Measurements from ENCODE around the gene OPN3. TPM values are rescaled to one million over a fixed set of nuclear protein-coding genes. Genes with fewer than 3 reads are reported as not detected.
A peak's percentile ranks its signal among the peaks of the same experiment; 100 is the strongest.

Gene OPN3
- polyA plus RNA-seq, 6 donors from 2014 or later = 137 to 271 (median 167) TPM

- H3K9me3 Mint-ChIP-seq = peaks cover 0 to 3% (median 0%) of the 10 kb centered on the region in 7 donors
- H3K4me3 Mint-ChIP-seq = no peak overlapping the region
- peaks cover 31 to 51% (median 42%) of the 10 kb centered on the region in 3 donors for H3K4me1 Mint-ChIP-seq
- ATAC-seq (ENCODE audit: low read depth in 2 of 2) (no peak), DNase-seq (no peak)
- H3K36me3 Mint-ChIP-seq = peaks cover 18 to 29% of the 10 kb centered on the region in 2 donors
- peak overlapping the region in 1 of 6 donors; percentile 47 for H3K27ac Mint-ChIP-seq
- H3K27me3 Mint-ChIP-seq = no peaks in the 10 kb centered on the region
Observed at GRCh38 chr1:241630899-241631298, 9.3 kb downstream of the OPN3 start.

- ATAC-seq (ENCODE audit: low read depth in 2 of 2) (no peak), DNase-seq (no peak)
- Mint-ChIP-seq H3K27me3 (no peaks in the 10 kb centered on the region), H3K36me3 (peaks cover 17 to 27% of the 10 kb centered on the region in 2 donors), H3K27ac (peak overlapping the region in 2 of 6 donors; percentile 78 to 92), H3K9me3 (peaks cover 0 to 3% (median 0%) of the 10 kb centered on the region in 7 donors), H3K4me1 (peaks cover 28 to 47% (median 40%) of the 10 kb centered on the region in 3 donors), H3K4me3 (no peak overlapping the region)
Observed at GRCh38 chr1:241630476-241630875, 9.7 kb downstream of the OPN3 start.

GRCh38 chr1:241630005-241630404 is 10.2 kb downstream of the OPN3 start:
- no peak for DNase-seq

GRCh38 chr1:241627453-241628259 is 12.5 kb downstream of the OPN3 start:
- Mint-ChIP-seq H3K27ac (peak overlapping the region; percentile 92 to 96 (median 94)), H3K4me1 (peaks cover 30 to 48% (median 41%) of the 10 kb centered on the region in 3 donors), H3K36me3 (peaks cover 8 to 11% of the 10 kb centered on the region in 2 donors), H3K9me3 (no peaks in the 10 kb centered on the region), H3K4me3 (peak overlapping the region; percentile 62 to 86 (median 79)), H3K27me3 (no peaks in the 10 kb centered on the region)
- ATAC-seq (ENCODE audit: low read depth in 2 of 2) (peak; percentile 84 to 85), DNase-seq (peak; percentile 55)

More at GRCh38 chr1:241630005-241630404, 10.2 kb downstream of the OPN3 start:
- Mint-ChIP-seq H3K4me3 (no peak overlapping the region), H3K27ac (peak overlapping the region in 3 of 6 donors; percentile 32 to 92 (median 75)), H3K27me3 (no peaks in the 10 kb centered on the region), H3K9me3 (peaks cover 0 to under 1% (median 0%) of the 10 kb centered on the region in 7 donors), H3K36me3 (peaks cover 12 to 22% of the 10 kb centered on the region in 2 donors), H3K4me1 (peaks cover 23 to 42% (median 35%) of the 10 kb centered on the region in 3 donors)
- ATAC-seq (ENCODE audit: low read depth in 2 of 2) = no peak

GRCh38 chr1:241624935-241625334 is 15.2 kb downstream of the OPN3 start:
- H3K27ac Mint-ChIP-seq = peak overlapping the region in 1 of 6 donors; percentile 49
- peaks cover 28 to 42% (median 35%) of the 10 kb centered on the region in 3 donors for H3K4me1 Mint-ChIP-seq
- no peaks in the 10 kb centered on the region for H3K9me3 Mint-ChIP-seq
- no peak for DNase-seq
- H3K36me3 Mint-ChIP-seq = peaks cover 0 to 7% of the 10 kb centered on the region in 2 donors
- no peak overlapping the region for H3K4me3 Mint-ChIP-seq
- no peaks in the 10 kb centered on the region for H3K27me3 Mint-ChIP-seq
- no peak for ATAC-seq (ENCODE audit: low read depth in 2 of 2)

- DNase-seq (no peak), ATAC-seq (ENCODE audit: low read depth in 2 of 2) (no peak)
- Mint-ChIP-seq H3K27me3 (no peaks in the 10 kb centered on the region), H3K4me3 (no peak overlapping the region), H3K9me3 (no peaks in the 10 kb centered on the region), H3K27ac (peak overlapping the region in 4 of 6 donors; percentile 5 to 27 (median 20)), H3K4me1 (peaks cover 12 to 37% (median 26%) of the 10 kb centered on the region in 3 donors), H3K36me3 (peaks cover 0 to 7% of the 10 kb centered on the region in 2 donors)
Observed at GRCh38 chr1:241622669-241623068, 17.5 kb downstream of the OPN3 start.

GRCh38 chr1:241617426-241617825 is 22.7 kb downstream of the OPN3 start:
- Mint-ChIP-seq H3K4me1 (peaks cover 19 to 34% (median 25%) of the 10 kb centered on the region in 3 donors), H3K9me3 (no peaks in the 10 kb centered on the region), H3K27me3 (no peaks in the 10 kb centered on the region), H3K36me3 (peaks cover 0 to 7% of the 10 kb centered on the region in 2 donors), H3K27ac (no peak overlapping the region), H3K4me3 (no peak overlapping the region)
- ATAC-seq (ENCODE audit: low read depth in 2 of 2) (no peak), DNase-seq (no peak)

GRCh38 chr1:241615043-241615974 is 24.9 kb downstream of the OPN3 start:
- ATAC-seq (ENCODE audit: low read depth in 2 of 2) (no peak), DNase-seq (no peak)
- H3K9me3 Mint-ChIP-seq = no peaks in the 10 kb centered on the region
- peaks cover 12 to 25% (median 22%) of the 10 kb centered on the region in 3 donors for H3K4me1 Mint-ChIP-seq
- H3K27me3 Mint-ChIP-seq = no peaks in the 10 kb centered on the region
- H3K27ac Mint-ChIP-seq = peak overlapping the region in 2 of 6 donors; percentile 38 to 70
- H3K4me3 Mint-ChIP-seq = no peak overlapping the region
- H3K36me3 Mint-ChIP-seq = no peaks in the 10 kb centered on the region

- Mint-ChIP-seq H3K4me1 (peaks cover 13 to 25% (median 24%) of the 10 kb centered on the region in 3 donors), H3K36me3 (no peaks in the 10 kb centered on the region), H3K27me3 (no peaks in the 10 kb centered on the region), H3K9me3 (no peaks in the 10 kb centered on the region), H3K4me3 (no peak overlapping the region), H3K27ac (peak overlapping the region in 1 of 6 donors; percentile 49)
- ATAC-seq (ENCODE audit: low read depth in 2 of 2) (no peak), DNase-seq (no peak)
Observed at GRCh38 chr1:241614572-241614971, 25.6 kb downstream of the OPN3 start.

GRCh38 chr1:241614144-241614543 is 26.0 kb downstream of the OPN3 start:
- DNase-seq = no peak
- Mint-ChIP-seq H3K27me3 (no peaks in the 10 kb centered on the region), H3K36me3 (no peaks in the 10 kb centered on the region), H3K9me3 (no peaks in the 10 kb centered on the region), H3K4me1 (peaks cover 13 to 25% (median 25%) of the 10 kb centered on the region in 3 donors), H3K4me3 (no peak overlapping the region), H3K27ac (no peak overlapping the region)
- no peak for ATAC-seq (ENCODE audit: low read depth in 2 of 2)

GRCh38 chr1:241612533-241613477 is 27.4 kb downstream of the OPN3 start:
- Mint-ChIP-seq H3K27ac (peak overlapping the region in 4 of 6 donors; percentile 11 to 73 (median 14)), H3K4me3 (no peak overlapping the region), H3K27me3 (no peaks in the 10 kb centered on the region), H3K9me3 (no peaks in the 10 kb centered on the region), H3K4me1 (peaks cover 10 to 34% (median 23%) of the 10 kb centered on the region in 3 donors), H3K36me3 (no peaks in the 10 kb centered on the region)
- DNase-seq (no peak), ATAC-seq (ENCODE audit: low read depth in 2 of 2) (no peak)

- Mint-ChIP-seq H3K4me3 (no peak overlapping the region), H3K27ac (no peak overlapping the region)
Observed at GRCh38 chr1:241611736-241612135, 28.4 kb downstream of the OPN3 start.

More at GRCh38 chr1:241611736-241612135, 28.4 kb downstream of the OPN3 start:
- no peak for ATAC-seq (ENCODE audit: low read depth in 2 of 2)
- Mint-ChIP-seq H3K4me1 (peaks cover 18 to 44% (median 23%) of the 10 kb centered on the region in 3 donors), H3K9me3 (no peaks in the 10 kb centered on the region), H3K27me3 (no peaks in the 10 kb centered on the region), H3K36me3 (no peaks in the 10 kb centered on the region)
- DNase-seq = no peak

Data from naive B cell (primary cell).